Measurements from ENCODE around the gene PAK4.

GRCh38 chr19:39132344-39132969, 6.9 kb downstream of the PAK4 start:
- TF ChIP-seq TAF1 (IDR thresholded peaks at IDR 0.05; ENCODE audit: borderline replicate concordance, insufficient read depth, low read length) (no peak), REST (IDR thresholded peaks at IDR 0.05; ENCODE audit: insufficient read depth in 1 of 2, low read depth in 2 of 2, low read length in 2 of 2) (no peak), SIN3A (IDR thresholded peaks at IDR 0.05; ENCODE audit: borderline replicate concordance, insufficient read depth, low read length) (no peak), POLR2AphosphoS5 (IDR thresholded peaks at IDR 0.05; ENCODE audit: low read depth, low read length) (no peak)
